ENCODE measurements around the gene PIK3CA. TPM values are rescaled to one million over a fixed set of nuclear protein-coding genes. Genes with fewer than 3 reads are reported as not detected.
"Not testable (repeated sequence)": the region's sequence is repeated elsewhere in the genome, so short reads cannot be mapped to it uniquely, and the experiment has no call there.

PIK3CA gene
- total and polyA plus RNA-seq, 2 donors: 14.8 to 61.2 TPM

- Histone ChIP-seq H3K27ac (ENCODE audit: low read depth) (no peak overlapping the region), H3K36me3 (ENCODE audit: insufficient read depth) (no peaks in the 10 kb centered on the region), H3K4me3 (ENCODE audit: low read depth, low read length) (no peak overlapping the region), H3K4me1 (ENCODE audit: insufficient read depth) (peaks cover 2% of the 10 kb centered on the region)
- WGBS: 37% methylated on average over 6 of the region's 6 CpGs
- DNase-seq (ENCODE audit: extremely low spot score): no peak
Observed at GRCh38 chr3:179190581-179190980, 42.4 kb downstream of the PIK3CA start.

- no peak for DNase-seq (ENCODE audit: extremely low spot score)
- Histone ChIP-seq H3K4me1 (ENCODE audit: insufficient read depth) (peaks cover 2% of the 10 kb centered on the region), H3K36me3 (ENCODE audit: insufficient read depth) (no peaks in the 10 kb centered on the region), H3K27ac (ENCODE audit: low read depth) (no peak overlapping the region), H3K4me3 (ENCODE audit: low read depth, low read length) (no peak overlapping the region)
- 80% methylated on average over 3 of the region's 3 CpGs for WGBS
Observed at GRCh38 chr3:179192542-179192941, 44.4 kb downstream of the PIK3CA start.

- DNase-seq (ENCODE audit: extremely low spot score): no peak
- WGBS: 37% methylated on average over 4 of the region's 4 CpGs
- H3K27ac ChIP-seq (ENCODE audit: low read depth): no peak overlapping the region
- no peaks in the 10 kb centered on the region for H3K4me1 ChIP-seq (ENCODE audit: insufficient read depth)
- no peak overlapping the region for H3K4me3 ChIP-seq (ENCODE audit: low read depth, low read length)
- H3K36me3 ChIP-seq (ENCODE audit: insufficient read depth): no peaks in the 10 kb centered on the region
Observed at GRCh38 chr3:179194931-179195330, 46.8 kb downstream of the PIK3CA start.

GRCh38 chr3:179196098-179196497 is 47.9 kb downstream of the PIK3CA start:
- H3K4me1 ChIP-seq (ENCODE audit: insufficient read depth): no peaks in the 10 kb centered on the region
- WGBS: 26% methylated on average over 1 of the region's 1 CpG
- no peaks in the 10 kb centered on the region for H3K36me3 ChIP-seq (ENCODE audit: insufficient read depth)
- H3K27ac ChIP-seq (ENCODE audit: low read depth): no peak overlapping the region
- no peak for DNase-seq (ENCODE audit: extremely low spot score)
- no peak overlapping the region for H3K4me3 ChIP-seq (ENCODE audit: low read depth, low read length)

- Histone ChIP-seq H3K4me3 (ENCODE audit: low read depth, low read length) (no peak overlapping the region), H3K27ac (ENCODE audit: low read depth) (no peak overlapping the region), H3K4me1 (ENCODE audit: insufficient read depth) (no peaks in the 10 kb centered on the region), H3K36me3 (ENCODE audit: insufficient read depth) (no peaks in the 10 kb centered on the region)
- WGBS: 93% methylated on average over 4 of the region's 4 CpGs
- DNase-seq (ENCODE audit: extremely low spot score): no peak
Observed at GRCh38 chr3:179196700-179197099, 48.5 kb downstream of the PIK3CA start.

- WGBS: 98% methylated on average over 2 of the region's 2 CpGs
- Histone ChIP-seq H3K4me1 (ENCODE audit: insufficient read depth) (no peaks in the 10 kb centered on the region), H3K27ac (ENCODE audit: low read depth) (no peak overlapping the region), H3K36me3 (ENCODE audit: insufficient read depth) (no peaks in the 10 kb centered on the region), H3K4me3 (ENCODE audit: low read depth, low read length) (no peak overlapping the region)
- no peak for DNase-seq (ENCODE audit: extremely low spot score)
Observed at GRCh38 chr3:179200790-179201189, 52.6 kb downstream of the PIK3CA start.

- H3K27ac ChIP-seq (ENCODE audit: low read depth); H3K36me3 ChIP-seq (ENCODE audit: insufficient read depth); DNase-seq (ENCODE audit: extremely low spot score); H3K4me1 ChIP-seq (ENCODE audit: insufficient read depth); H3K4me3 ChIP-seq (ENCODE audit: low read depth, low read length): not testable (repeated sequence)
- whole genome bisulfite sequencing: 100% methylated on average over 1 of the region's 1 CpG
Observed at GRCh38 chr3:179215550-179215949, 67.4 kb downstream of the PIK3CA start.

- H3K27ac ChIP-seq (ENCODE audit: low read depth); H3K36me3 ChIP-seq (ENCODE audit: insufficient read depth); H3K4me3 ChIP-seq (ENCODE audit: low read depth, low read length); DNase-seq (ENCODE audit: extremely low spot score); H3K4me1 ChIP-seq (ENCODE audit: insufficient read depth): not testable (repeated sequence)
- WGBS: 88% methylated on average over 1 of the region's 1 CpG
Observed at GRCh38 chr3:179218213-179218612, 70.1 kb downstream of the PIK3CA start.

- Histone ChIP-seq H3K27ac (ENCODE audit: low read depth) (no peak overlapping the region), H3K36me3 (ENCODE audit: insufficient read depth) (peaks cover 2% of the 10 kb centered on the region), H3K4me1 (ENCODE audit: insufficient read depth) (no peaks in the 10 kb centered on the region), H3K4me3 (ENCODE audit: low read depth, low read length) (no peak overlapping the region)
- 71% methylated on average over 2 of the region's 2 CpGs for WGBS
- no peak for DNase-seq (ENCODE audit: extremely low spot score)
Observed at GRCh38 chr3:179223548-179223947, 75.4 kb downstream of the PIK3CA start.

GRCh38 chr3:179224584-179224983 is 76.4 kb downstream of the PIK3CA start:
- no peak for DNase-seq (ENCODE audit: extremely low spot score)
- 93% methylated on average over 1 of the region's 1 CpG for WGBS
- Histone ChIP-seq H3K36me3 (ENCODE audit: insufficient read depth) (peaks cover 2% of the 10 kb centered on the region), H3K4me3 (ENCODE audit: low read depth, low read length) (no peak overlapping the region), H3K27ac (ENCODE audit: low read depth) (no peak overlapping the region), H3K4me1 (ENCODE audit: insufficient read depth) (no peaks in the 10 kb centered on the region)

- H3K4me3 ChIP-seq (ENCODE audit: low read depth, low read length): no peak overlapping the region
- no peak overlapping the region for H3K27ac ChIP-seq (ENCODE audit: low read depth)
- no peak for DNase-seq (ENCODE audit: extremely low spot score)
- H3K4me1 ChIP-seq (ENCODE audit: insufficient read depth): no peaks in the 10 kb centered on the region
- peaks cover 2% of the 10 kb centered on the region for H3K36me3 ChIP-seq (ENCODE audit: insufficient read depth)
- 92% methylated on average over 3 of the region's 3 CpGs for WGBS
Observed at GRCh38 chr3:179227349-179227748, 79.2 kb downstream of the PIK3CA start.

- H3K4me3 ChIP-seq (ENCODE audit: low read depth, low read length): no peak overlapping the region
- DNase-seq (ENCODE audit: extremely low spot score): no peak
- no peaks in the 10 kb centered on the region for H3K4me1 ChIP-seq (ENCODE audit: insufficient read depth)
- H3K36me3 ChIP-seq (ENCODE audit: insufficient read depth): peaks cover 5% of the 10 kb centered on the region
- 72% methylated on average over 5 of the region's 5 CpGs for WGBS
- H3K27ac ChIP-seq (ENCODE audit: low read depth): no peak overlapping the region
Observed at GRCh38 chr3:179229177-179229576, 81.0 kb downstream of the PIK3CA start.

GRCh38 chr3:179233043-179233442 is 84.9 kb downstream of the PIK3CA start:
- 97% methylated on average over 3 of the region's 3 CpGs for WGBS
- H3K4me1 ChIP-seq (ENCODE audit: insufficient read depth): no peaks in the 10 kb centered on the region
- peaks cover 3% of the 10 kb centered on the region for H3K36me3 ChIP-seq (ENCODE audit: insufficient read depth)
- H3K4me3 ChIP-seq (ENCODE audit: low read depth, low read length): no peak overlapping the region
- H3K27ac ChIP-seq (ENCODE audit: low read depth): no peak overlapping the region
- DNase-seq (ENCODE audit: extremely low spot score): no peak

GRCh38 chr3:179234199-179234598 is 86.0 kb downstream of the PIK3CA start:
- H3K4me1 ChIP-seq (ENCODE audit: insufficient read depth): no peaks in the 10 kb centered on the region
- peaks cover 3% of the 10 kb centered on the region for H3K36me3 ChIP-seq (ENCODE audit: insufficient read depth)
- DNase-seq (ENCODE audit: extremely low spot score): no peak
- H3K4me3 ChIP-seq (ENCODE audit: low read depth, low read length): no peak overlapping the region
- WGBS: 90% methylated on average over 4 of the region's 4 CpGs
- no peak overlapping the region for H3K27ac ChIP-seq (ENCODE audit: low read depth)

- H3K36me3 ChIP-seq (ENCODE audit: insufficient read depth): peaks cover 3% of the 10 kb centered on the region
- no peak overlapping the region for H3K27ac ChIP-seq (ENCODE audit: low read depth)
- DNase-seq (ENCODE audit: extremely low spot score): no peak
- no peaks in the 10 kb centered on the region for H3K4me1 ChIP-seq (ENCODE audit: insufficient read depth)
- WGBS: 92% methylated on average over 2 of the region's 2 CpGs
- no peak overlapping the region for H3K4me3 ChIP-seq (ENCODE audit: low read depth, low read length)
Observed at GRCh38 chr3:179236669-179237301, 88.6 kb downstream of the PIK3CA start.

Measured in urinary bladder (tissue), 4 donors.